ENCODE measurements around the gene TRIB2.
"Not testable (repeated sequence)": the region's sequence is repeated elsewhere in the genome, so short reads cannot be mapped to it uniquely, and the experiment has no call there.

Gene TRIB2

GRCh38 chr2:12716282-12717190 is at the start of gene TRIB2:
TRIB2 (plus strand) TSS chr2:12716936; CDS start chr2:12718308, 1,372 bp downstream.
- peak; percentile 65 to 77 (median 69) for DNase-seq (ENCODE audit: low read depth in 3 of 3)

- DNase-seq (ENCODE audit: low read depth in 3 of 3), result no peak
These were observed 47.7 kb upstream of the TRIB2 start for GRCh38 chr2:12669036-12669435.

- DNase-seq (ENCODE audit: low read depth in 3 of 3), result no peak
These were observed 43.9 kb upstream of the TRIB2 start for GRCh38 chr2:12672711-12673315.

GRCh38 chr2:12674644-12675328 is 42.0 kb upstream of the TRIB2 start:
- DNase-seq (ENCODE audit: low read depth in 3 of 3), result no peak

GRCh38 chr2:12675352-12675795 is 41.4 kb upstream of the TRIB2 start:
- DNase-seq (ENCODE audit: low read depth in 3 of 3), result no peak

- no peak for DNase-seq (ENCODE audit: low read depth in 3 of 3)
These were observed 40.9 kb upstream of the TRIB2 start for GRCh38 chr2:12675801-12676200.

GRCh38 chr2:12676771-12677170 is 40.0 kb upstream of the TRIB2 start:
- no peak for DNase-seq (ENCODE audit: low read depth in 3 of 3)

- DNase-seq (ENCODE audit: low read depth in 3 of 3), result no peak
These were observed 38.5 kb upstream of the TRIB2 start for GRCh38 chr2:12678186-12678585.

GRCh38 chr2:12679550-12680072 is 37.1 kb upstream of the TRIB2 start:
- DNase-seq (ENCODE audit: low read depth in 3 of 3), result no peak

GRCh38 chr2:12680115-12680514 is 36.6 kb upstream of the TRIB2 start:
- DNase-seq (ENCODE audit: low read depth in 3 of 3), result not testable (repeated sequence)

GRCh38 chr2:12682017-12682416 is 34.7 kb upstream of the TRIB2 start:
- no peak for DNase-seq (ENCODE audit: low read depth in 3 of 3)

- no peak for DNase-seq (ENCODE audit: low read depth in 3 of 3)
These were observed 33.2 kb upstream of the TRIB2 start for GRCh38 chr2:12683457-12684100.

GRCh38 chr2:12684471-12684936 is 32.2 kb upstream of the TRIB2 start:
- no peak for DNase-seq (ENCODE audit: low read depth in 3 of 3)

- DNase-seq (ENCODE audit: low read depth in 3 of 3), result no peak
These were observed 31.6 kb upstream of the TRIB2 start for GRCh38 chr2:12685145-12685544.

- no peak for DNase-seq (ENCODE audit: low read depth in 3 of 3)
These were observed 30.8 kb upstream of the TRIB2 start for GRCh38 chr2:12685956-12686355.

GRCh38 chr2:12686708-12687283 is 29.9 kb upstream of the TRIB2 start:
- no peak for DNase-seq (ENCODE audit: low read depth in 3 of 3)

GRCh38 chr2:12688091-12688490 is 28.6 kb upstream of the TRIB2 start:
- no peak for DNase-seq (ENCODE audit: low read depth in 3 of 3)

- DNase-seq (ENCODE audit: low read depth in 3 of 3), result no peak
These were observed 27.8 kb upstream of the TRIB2 start for GRCh38 chr2:12688893-12689292.

GRCh38 chr2:12693509-12693908 is 23.2 kb upstream of the TRIB2 start:
- DNase-seq (ENCODE audit: low read depth in 3 of 3), result no peak

GRCh38 chr2:12694990-12695774 is 21.6 kb upstream of the TRIB2 start:
- DNase-seq (ENCODE audit: low read depth in 3 of 3), result no peak
